ENCODE data around the gene ERC2.

Gene ERC2

GRCh38 chr3:55559500-55560423 lies 908.5 kb downstream of the ERC2 start:
- TF ChIP-seq, protein P1, sequence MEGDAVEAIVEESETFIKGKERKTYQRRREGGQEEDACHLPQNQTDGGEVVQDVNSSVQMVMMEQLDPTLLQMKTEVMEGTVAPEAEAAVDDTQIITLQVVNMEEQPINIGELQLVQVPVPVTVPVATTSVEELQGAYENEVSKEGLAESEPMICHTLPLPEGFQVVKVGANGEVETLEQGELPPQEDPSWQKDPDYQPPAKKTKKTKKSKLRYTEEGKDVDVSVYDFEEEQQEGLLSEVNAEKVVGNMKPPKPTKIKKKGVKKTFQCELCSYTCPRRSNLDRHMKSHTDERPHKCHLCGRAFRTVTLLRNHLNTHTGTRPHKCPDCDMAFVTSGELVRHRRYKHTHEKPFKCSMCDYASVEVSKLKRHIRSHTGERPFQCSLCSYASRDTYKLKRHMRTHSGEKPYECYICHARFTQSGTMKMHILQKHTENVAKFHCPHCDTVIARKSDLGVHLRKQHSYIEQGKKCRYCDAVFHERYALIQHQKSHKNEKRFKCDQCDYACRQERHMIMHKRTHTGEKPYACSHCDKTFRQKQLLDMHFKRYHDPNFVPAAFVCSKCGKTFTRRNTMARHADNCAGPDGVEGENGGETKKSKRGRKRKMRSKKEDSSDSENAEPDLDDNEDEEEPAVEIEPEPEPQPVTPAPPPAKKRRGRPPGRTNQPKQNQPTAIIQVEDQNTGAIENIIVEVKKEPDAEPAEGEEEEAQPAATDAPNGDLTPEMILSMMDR (IDR thresholded peaks at IDR 0.05; ENCODE audit: low read depth, low read length, missing control alignments) = no peak
- H3K4me3 ChIP-seq (replicated peaks; ENCODE audit: low read depth, low read length) = no peak overlapping the region
- DNase-seq (ENCODE audit: extremely low read depth, low read depth) = no peak

DNA sequence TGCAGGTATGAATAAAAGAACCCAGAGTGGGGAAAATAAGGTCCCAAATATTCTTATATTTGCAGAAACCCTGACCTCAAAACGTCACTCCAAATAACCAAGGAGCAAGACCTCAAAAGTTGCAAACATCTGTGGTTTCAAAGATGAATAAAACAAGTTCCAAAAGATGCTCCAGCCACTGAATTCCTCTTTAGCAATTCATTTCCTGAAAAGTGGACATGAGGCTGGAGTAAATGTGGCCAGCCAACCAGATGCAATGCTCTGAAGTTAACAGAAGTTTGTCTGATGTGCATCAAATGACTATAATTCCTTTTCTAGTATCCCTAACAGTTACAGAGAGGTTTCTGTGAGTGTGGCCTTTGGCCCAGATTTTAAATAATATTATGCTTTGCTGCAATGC lies 910.0 kb downstream of the ERC2 start:
- TF ChIP-seq, protein P1 (IDR thresholded peaks at IDR 0.05; ENCODE audit: low read depth, low read length, missing control alignments) = no peak
- no peak overlapping the region for H3K4me3 ChIP-seq (replicated peaks; ENCODE audit: low read depth, low read length)
- DNase-seq (ENCODE audit: extremely low read depth, low read depth) = no peak

- DNase-seq (ENCODE audit: extremely low read depth, low read depth) = no peak
- TF ChIP-seq, protein P1 (IDR thresholded peaks at IDR 0.05; ENCODE audit: low read depth, low read length, missing control alignments) = no peak
- H3K4me3 ChIP-seq (replicated peaks; ENCODE audit: low read depth, low read length) = no peak overlapping the region
These were observed 910.7 kb downstream of the ERC2 start for GRCh38 chr3:55557549-55557948.

DNA sequence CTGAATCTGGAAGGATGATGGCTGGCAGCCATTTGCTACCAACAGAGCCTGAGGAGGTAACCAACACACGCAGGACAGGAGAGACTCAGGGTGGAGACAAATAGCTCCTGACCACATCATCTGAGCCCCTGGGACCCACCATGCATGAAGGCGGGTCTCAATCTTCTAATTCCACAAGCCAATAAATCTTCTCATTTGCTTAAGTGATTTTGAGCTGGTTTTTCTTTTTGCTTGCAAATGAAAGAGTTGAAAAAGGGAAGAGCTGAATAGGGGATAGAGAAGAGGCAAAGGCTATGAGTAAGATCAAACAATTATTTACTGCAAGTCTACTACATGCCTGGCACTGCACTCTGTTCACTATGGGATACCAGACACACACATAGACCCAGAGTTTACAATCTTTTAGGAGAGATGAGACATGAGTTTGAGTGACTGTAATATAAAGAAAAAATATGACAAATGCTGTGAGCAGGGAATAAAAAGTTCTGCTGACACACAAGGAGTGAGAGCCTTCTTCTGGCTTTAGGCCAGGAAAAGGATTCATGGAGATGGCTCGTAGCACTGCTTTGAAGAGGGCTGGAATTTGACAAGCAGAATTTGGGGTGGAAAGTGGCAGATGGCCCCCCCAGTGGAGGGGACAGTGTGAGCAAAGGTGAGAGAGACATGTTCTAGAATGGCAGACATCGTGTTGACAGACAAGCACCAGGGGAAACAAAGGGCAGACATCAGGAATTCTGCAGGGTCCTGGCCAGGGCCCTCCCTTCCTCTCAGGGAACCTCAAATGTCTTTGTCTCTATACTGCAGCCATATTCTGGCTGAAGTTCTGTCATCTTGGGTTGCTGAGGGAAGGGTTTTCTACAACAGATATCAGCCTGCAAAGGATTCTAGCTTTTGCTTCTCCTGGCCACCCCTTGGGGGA lies 911.4 kb downstream of the ERC2 start:
- no peak for DNase-seq (ENCODE audit: extremely low read depth, low read depth)
- H3K4me3 ChIP-seq (replicated peaks; ENCODE audit: low read depth, low read length) = no peak overlapping the region
- TF ChIP-seq, protein P1 (IDR thresholded peaks at IDR 0.05; ENCODE audit: low read depth, low read length, missing control alignments) = no peak

DNA sequence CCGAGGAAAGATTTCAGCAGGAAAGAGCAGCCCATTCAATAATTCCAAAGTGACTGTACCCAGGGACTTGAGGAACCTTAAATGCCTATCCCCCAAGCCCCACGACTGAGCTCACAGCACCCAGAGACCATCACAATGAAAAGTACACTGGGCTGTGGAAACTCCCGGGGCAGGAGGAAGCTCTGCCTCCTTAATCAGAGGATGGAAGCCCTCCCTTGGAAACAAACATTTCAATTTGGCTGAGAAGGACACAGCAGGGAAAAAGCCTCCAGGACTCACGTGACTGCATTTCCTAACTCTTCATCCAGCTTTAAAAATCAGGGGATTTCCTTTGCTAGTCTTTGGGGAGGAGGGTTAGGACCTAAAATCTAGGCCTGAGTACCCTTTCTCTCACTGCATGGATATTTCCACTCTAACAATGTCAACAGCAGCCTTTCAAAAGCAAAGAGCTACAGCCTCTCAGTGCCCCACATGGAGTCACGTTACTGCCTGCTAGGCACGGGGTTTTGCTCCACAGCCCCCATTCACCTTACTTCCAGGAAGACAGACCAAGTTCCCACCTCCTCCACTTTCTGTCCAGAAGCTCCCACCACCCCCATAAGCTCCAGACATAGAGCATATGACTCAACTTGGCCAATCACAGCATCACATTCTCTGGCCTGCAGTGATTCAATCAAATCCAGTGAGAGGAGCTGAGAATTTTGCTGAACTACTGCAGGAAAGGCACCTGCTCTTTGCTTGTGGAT lies 912.2 kb downstream of the ERC2 start:
- TF ChIP-seq, protein P1 (IDR thresholded peaks at IDR 0.05; ENCODE audit: low read depth, low read length, missing control alignments) = no peak
- no peak for DNase-seq (ENCODE audit: extremely low read depth, low read depth)
- H3K4me3 ChIP-seq (replicated peaks; ENCODE audit: low read depth, low read length) = no peak overlapping the region
